Thoracic aorta (tissue), 2 donors: ENCODE results near the gene MMP24OS. TPM values are rescaled to one million over a fixed set of nuclear protein-coding genes. Genes with fewer than 3 reads are reported as not detected.
A peak's percentile ranks its signal among the peaks of the same experiment; 100 is the strongest.

Experiments
- ATAC-seq: fragments of 150-250 bp; one replicate; pipeline ENCODE4 v1.8.0; 2017; ENCODE audit warnings: low read depth; ENCODE audit not compliant: insufficient number of reproducible peaks, low FRiP score
- DNase-seq: peaks from one replicate; pipeline ENCODE4 v3.0.0-alpha.2; 2020; ENCODE audit warnings: low spot score
- H3K27ac ChIP-seq, 2 donors: fragments of 200-600 bp; sonication (generic); 1 replicate in 1 of 2; 2 replicates in 1 of 2; pipeline ENCODE4 v1.5.1; 2016; ENCODE audit warnings: mild to moderate bottlenecking in 2 of 2, moderate library complexity in 2 of 2
- H3K27me3 ChIP-seq: fragments of 200-600 bp; sonication (generic); replicated peaks from 2 replicates; pipeline ENCODE4 v1.6.0; 2016; ENCODE audit warnings: mild to moderate bottlenecking; ENCODE audit not compliant: insufficient read depth
- H3K36me3 ChIP-seq: fragments of 200-600 bp; sonication (generic); one replicate; pipeline ENCODE4 v1.5.1; 2016
- H3K4me1 ChIP-seq, 2 donors: fragments of 200-600 bp; sonication (generic); 1 replicate in 1 of 2; 2 replicates in 1 of 2; pipeline versions ENCODE4 v1.5.1 to v1.6.0; 2016; ENCODE audit warnings: low read depth in 2 of 2, mild to moderate bottlenecking in 1 of 2; ENCODE audit not compliant: control insufficient read depth in 1 of 2
- H3K4me3 ChIP-seq: fragments of 200-600 bp; sonication (generic); 2 replicates; pipeline ENCODE4 v1.5.1; 2016; ENCODE audit warnings: mild to moderate bottlenecking
- H3K9me3 ChIP-seq: fragments of 200-600 bp; sonication (generic); 2 replicates; pipeline ENCODE4 v1.5.1; 2016
- total RNA-seq, 2 donors: library from RNA; depleted of rRNA; stranded (reverse); fragments of >200 nt; gene quantifications; one replicate each; pipeline versions ENCODE4 v1.1.0 to v1.2.3, GENCODE V29; 2016
- TF ChIP-seq, protein P1 (sequence below): fragments of 200-600 bp; sonication (generic); IDR thresholded peaks from one replicate; pipeline ENCODE4 v1.5.1; 2019; ENCODE audit warnings: antibody characterized with exemption

Gene MMP24OS
- total RNA-seq, 2 donors from 2014 or later, result 38.1 to 38.3 TPM

DNA sequence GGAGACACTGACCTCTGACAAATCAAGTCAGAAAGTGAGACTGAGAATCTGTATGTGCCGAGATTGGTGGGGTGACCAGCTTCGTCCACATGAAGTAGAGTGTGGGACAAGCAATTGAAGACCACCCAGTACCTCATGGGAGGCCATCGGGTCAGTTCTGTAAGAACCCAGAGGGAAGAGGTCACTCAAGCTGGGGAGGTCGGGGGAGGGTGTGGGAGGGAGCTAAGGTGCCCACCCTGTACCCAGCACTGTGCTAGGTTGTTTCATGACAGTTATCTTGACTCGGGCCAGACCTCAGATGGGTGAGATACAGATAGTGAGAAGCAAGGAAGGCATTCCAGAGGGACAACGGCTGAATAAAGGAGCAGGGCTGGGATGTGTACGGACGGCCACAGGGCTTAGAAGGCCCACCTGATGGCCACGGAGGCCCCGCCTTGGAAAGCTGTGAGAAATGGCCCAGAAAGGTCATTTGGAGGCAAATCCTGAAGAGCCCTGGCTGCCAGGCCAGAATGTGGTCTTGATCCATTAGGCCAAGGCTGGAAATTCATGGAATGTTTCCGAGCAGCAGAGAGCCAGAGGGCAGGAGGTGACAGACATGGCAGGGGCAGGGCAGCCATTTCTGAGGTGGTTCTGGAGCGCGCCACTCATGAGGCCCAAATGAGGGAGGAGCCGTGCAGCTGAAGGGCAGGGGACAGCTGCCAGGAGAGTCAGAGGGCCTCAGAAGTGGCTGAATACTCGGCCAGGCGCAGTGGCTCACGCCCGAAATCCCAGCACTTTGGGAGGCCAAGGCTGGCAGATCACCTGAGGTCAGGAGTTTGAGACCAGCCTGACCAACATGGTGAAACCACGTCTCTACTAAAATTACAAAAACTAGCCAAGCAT is 7.7 kb downstream of the MMP24OS start:
- no peak overlapping the region for H3K4me3 ChIP-seq
- ATAC-seq, result no peak
- H3K4me1 ChIP-seq, result peaks cover 0 to 18% of the 10 kb centered on the region in 2 donors
- H3K36me3 ChIP-seq, result peaks cover 27% of the 10 kb centered on the region
- H3K27ac ChIP-seq, result no peak overlapping the region
- no peaks in the 10 kb centered on the region for H3K27me3 ChIP-seq
- DNase-seq, result no peak
- H3K9me3 ChIP-seq, result no peaks in the 10 kb centered on the region
- TF ChIP-seq, protein P1, sequence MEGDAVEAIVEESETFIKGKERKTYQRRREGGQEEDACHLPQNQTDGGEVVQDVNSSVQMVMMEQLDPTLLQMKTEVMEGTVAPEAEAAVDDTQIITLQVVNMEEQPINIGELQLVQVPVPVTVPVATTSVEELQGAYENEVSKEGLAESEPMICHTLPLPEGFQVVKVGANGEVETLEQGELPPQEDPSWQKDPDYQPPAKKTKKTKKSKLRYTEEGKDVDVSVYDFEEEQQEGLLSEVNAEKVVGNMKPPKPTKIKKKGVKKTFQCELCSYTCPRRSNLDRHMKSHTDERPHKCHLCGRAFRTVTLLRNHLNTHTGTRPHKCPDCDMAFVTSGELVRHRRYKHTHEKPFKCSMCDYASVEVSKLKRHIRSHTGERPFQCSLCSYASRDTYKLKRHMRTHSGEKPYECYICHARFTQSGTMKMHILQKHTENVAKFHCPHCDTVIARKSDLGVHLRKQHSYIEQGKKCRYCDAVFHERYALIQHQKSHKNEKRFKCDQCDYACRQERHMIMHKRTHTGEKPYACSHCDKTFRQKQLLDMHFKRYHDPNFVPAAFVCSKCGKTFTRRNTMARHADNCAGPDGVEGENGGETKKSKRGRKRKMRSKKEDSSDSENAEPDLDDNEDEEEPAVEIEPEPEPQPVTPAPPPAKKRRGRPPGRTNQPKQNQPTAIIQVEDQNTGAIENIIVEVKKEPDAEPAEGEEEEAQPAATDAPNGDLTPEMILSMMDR, result no peak

DNA sequence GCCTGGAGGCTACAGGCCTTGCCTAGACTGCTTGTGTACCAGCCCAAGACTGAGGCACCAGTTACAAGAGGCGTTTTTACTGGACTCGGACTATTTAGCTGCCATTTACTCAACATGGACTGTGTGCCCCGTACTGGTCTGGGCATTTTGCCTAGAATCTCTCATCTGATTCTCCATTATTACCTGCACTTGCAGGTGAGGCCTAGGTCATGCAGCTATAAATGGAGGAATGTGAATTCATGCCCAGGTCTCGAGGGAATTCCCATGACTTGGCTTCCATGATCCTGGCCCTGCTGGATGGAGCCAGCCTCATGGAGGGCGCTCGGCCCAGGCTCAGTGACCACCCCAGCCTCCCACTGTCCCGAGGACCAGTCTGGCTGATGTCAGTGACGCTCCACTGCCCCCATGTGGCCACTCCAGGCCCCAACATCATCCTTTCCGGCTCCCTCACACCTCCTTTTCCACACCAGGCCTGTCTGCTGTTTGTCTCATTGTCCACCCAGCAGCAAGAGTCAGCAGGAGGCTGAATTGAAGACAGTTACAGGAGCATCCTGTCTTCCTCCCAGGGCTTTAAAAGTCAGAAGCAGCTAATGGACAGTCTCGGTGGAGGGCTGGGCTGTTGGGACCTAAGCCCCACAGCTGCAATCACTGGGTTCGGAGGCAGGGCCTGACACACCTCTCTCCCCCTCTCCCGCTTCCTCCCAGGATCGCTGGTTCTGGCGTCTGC is 8.7 kb downstream of the MMP24OS start:
- Histone ChIP-seq H3K4me3 (no peak overlapping the region), H3K36me3 (peaks cover 27% of the 10 kb centered on the region), H3K27me3 (no peaks in the 10 kb centered on the region), H3K27ac (no peak overlapping the region), H3K4me1 (peaks cover under 1 to 18% of the 10 kb centered on the region in 2 donors), H3K9me3 (no peaks in the 10 kb centered on the region)
- ATAC-seq, result no peak
- no peak for DNase-seq
- TF ChIP-seq, protein P1, result peak; percentile 77

DNA sequence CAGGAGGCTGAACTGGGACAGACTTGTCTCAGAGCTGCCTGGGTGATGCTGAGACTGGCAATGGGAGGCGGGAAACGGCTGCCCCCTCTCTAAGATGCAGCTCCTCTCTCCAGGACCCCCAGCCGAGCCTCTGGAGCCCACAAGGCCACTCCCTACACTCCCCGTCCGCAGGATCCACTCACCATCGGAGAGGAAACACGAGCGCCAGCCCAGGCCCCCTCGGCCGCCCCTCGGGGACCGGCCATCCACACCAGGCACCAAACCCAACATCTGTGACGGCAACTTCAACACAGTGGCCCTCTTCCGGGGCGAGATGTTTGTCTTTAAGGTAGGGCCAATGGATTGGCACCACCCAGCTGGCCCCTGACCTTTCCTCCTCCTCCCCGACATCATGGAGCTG is 10.8 kb downstream of the MMP24OS start:
- TF ChIP-seq, protein P1, result no peak
- no peak overlapping the region for H3K4me3 ChIP-seq
- H3K36me3 ChIP-seq, result peaks cover 27% of the 10 kb centered on the region
- H3K27ac ChIP-seq, result no peak overlapping the region
- peaks cover 10 to 25% of the 10 kb centered on the region in 2 donors for H3K4me1 ChIP-seq
- ATAC-seq (no peak), DNase-seq (no peak)
- H3K27me3 ChIP-seq, result no peaks in the 10 kb centered on the region
- no peaks in the 10 kb centered on the region for H3K9me3 ChIP-seq

DNA sequence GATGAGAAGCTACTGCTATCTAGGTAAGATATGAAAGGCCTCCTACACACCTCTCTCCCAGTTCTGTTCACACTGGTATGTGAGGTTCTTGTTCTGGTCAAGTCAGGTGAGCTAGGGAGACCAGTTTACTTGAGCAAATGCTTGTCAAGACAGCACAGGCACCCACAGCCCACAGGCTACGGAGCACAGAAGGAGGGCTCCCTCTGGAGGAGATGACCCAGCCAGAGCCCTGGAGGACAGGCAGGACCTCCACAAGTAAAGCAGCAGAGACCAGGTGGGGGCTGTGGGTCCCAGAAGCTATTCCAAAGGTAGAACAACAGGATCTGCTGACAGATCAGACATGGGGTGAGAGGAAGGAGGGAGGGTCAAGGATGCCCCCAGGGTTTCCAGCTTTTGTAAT is 13.2 kb downstream of the MMP24OS start:
- TF ChIP-seq, protein P1, result no peak
- H3K9me3 ChIP-seq, result no peaks in the 10 kb centered on the region
- H3K4me3 ChIP-seq, result no peak overlapping the region
- ATAC-seq (no peak), DNase-seq (no peak)
- peaks cover 20 to 40% of the 10 kb centered on the region in 2 donors for H3K4me1 ChIP-seq
- H3K27me3 ChIP-seq, result no peaks in the 10 kb centered on the region
- peaks cover 12% of the 10 kb centered on the region for H3K36me3 ChIP-seq
- H3K27ac ChIP-seq, result no peak overlapping the region
